CD4-positive, alpha-beta T cell treated with Interleukin-6 for 4 hours (primary cell): ENCODE results near the gene SSU72.
"Not testable (repeated sequence)": the region's sequence is repeated elsewhere in the genome, so short reads cannot be mapped to it uniquely, and the experiment has no call there.

Source experiments
- DNase-seq: peaks from one replicate; pipeline ENCODE4 v3.0.0-alpha.2; 2020; ENCODE audit warnings: mixed read lengths

The SSU72 gene

DNA sequence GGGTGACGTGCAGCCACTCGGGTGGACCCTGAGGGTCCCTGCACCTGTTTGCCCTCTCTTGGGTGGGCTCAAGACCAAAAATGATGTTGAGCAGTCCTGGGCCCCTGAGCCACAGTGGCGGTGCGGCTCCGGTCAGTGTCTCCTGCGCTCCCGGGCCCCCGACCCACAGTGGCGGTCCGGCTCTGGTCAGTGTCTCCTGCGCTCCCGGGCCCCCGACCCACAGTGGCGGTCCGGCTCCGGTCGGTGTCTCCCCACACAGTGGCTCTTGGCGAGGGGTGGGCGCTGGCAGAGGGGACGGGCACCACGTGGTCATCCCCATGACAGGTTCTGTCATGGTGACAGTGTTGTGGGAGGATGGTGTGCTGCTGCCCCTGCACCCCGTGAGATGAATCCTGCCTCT lies 80.4 kb downstream of the SSU72 start:
- DNase-seq: not testable (repeated sequence)
